Panc1 (cell line): Measurements from ENCODE around the gene CDK5. TPM values are rescaled to one million over a fixed set of nuclear protein-coding genes. Genes with fewer than 3 reads are reported as not detected.

Experiments used
- ATAC-seq: fragments of 200-7000 bp; cut with Tn5 transposase; 2 replicates; pipeline ENCODE4 v1.9.1; 2020; ENCODE audit warnings: mild to moderate bottlenecking, moderate library complexity
- BruUV-seq: library from RNA; stranded (reverse); fragments of 400-500 nt; replicated peaks from 2 replicates; lab custom pipeline; 2021; lab: Mats Ljungman, UMichigan
- CTCF ChIA-PET: fragments of 300-600 bp; sonication (Branson Sonifier 250); formaldehyde crosslinking; loops from one replicate; lab custom pipeline; 2022; ENCODE audit warnings: antibody characterized with exemption; lab: Charles Lee
- POLR2A ChIA-PET: fragments of 300-600 bp; sonication (Branson Sonifier 250); formaldehyde crosslinking; loops from one replicate; lab custom pipeline; 2022; ENCODE audit warnings: antibody characterized with exemption; lab: Charles Lee
- DNase-seq: peaks from one replicate; pipeline ENCODE4 v3.0.0-alpha.2; 2010; ENCODE audit warnings: low read depth, low spot score
- H3K27ac ChIP-seq: 2 replicates; pipeline ENCODE4 v1.5.1; 2011; ENCODE audit warnings: mild to moderate bottlenecking, low read length, inconsistent platforms
- H3K27me3 ChIP-seq: fragments of 200-500 bp; sonication (Bioruptor generic); 2 replicates; pipeline ENCODE4 v1.6.0; 2014; ENCODE audit warnings: low read length, inconsistent platforms; ENCODE audit not compliant: control insufficient read depth, insufficient read depth
- H3K36me3 ChIP-seq: fragments of 200-500 bp; sonication (Bioruptor generic); 2 replicates; pipeline ENCODE4 v1.5.1; 2014; ENCODE audit warnings: inconsistent platforms, mild to moderate bottlenecking, low read length, moderate library complexity; ENCODE audit not compliant: control insufficient read depth, insufficient read depth
- H3K4me1 ChIP-seq: 2 replicates; pipeline ENCODE4 v1.5.1; 2011; ENCODE audit warnings: inconsistent platforms, mild to moderate bottlenecking, low read length, moderate library complexity; ENCODE audit not compliant: control insufficient read depth, insufficient read depth
- H3K4me3 ChIP-seq, 2 experiments: 2 replicates each; pipeline ENCODE4 v1.5.1; 2011 to 2012; ENCODE audit warnings: low read depth in 2 of 2, low read length in 2 of 2, mild to moderate bottlenecking in 2 of 2, inconsistent platforms in 1 of 2, moderate library complexity in 1 of 2
- H3K9me3 ChIP-seq: fragments of 200-500 bp; sonication (Bioruptor generic); 2 replicates; pipeline ENCODE4 v1.5.1; 2014; ENCODE audit warnings: low read depth, mild to moderate bottlenecking, inconsistent platforms, low read length, moderate library complexity; ENCODE audit not compliant: control insufficient read depth, insufficient read depth
- CTCF ChIP-seq: fragments of 450-650 bp; IDR thresholded peaks from 2 replicates; pipeline ENCODE4 v1.5.1; 2017; ENCODE audit warnings: mild to moderate bottlenecking
- POLR2AphosphoS5 ChIP-seq: IDR thresholded peaks from 2 replicates; pipeline ENCODE4 v1.6.1; 2012; ENCODE audit warnings: mild to moderate bottlenecking, low read depth, low read length, moderate library complexity
- REST ChIP-seq, 2 experiments: IDR thresholded peaks; 2 replicates each; pipeline ENCODE4 v1.6.1; 2011 to 2012; ENCODE audit warnings: low read depth in 2 of 2, control low read depth in 1 of 2, low read length in 1 of 2, mild to moderate bottlenecking in 1 of 2, moderate library complexity in 1 of 2; ENCODE audit not compliant: insufficient read depth in 1 of 2
- SIN3A ChIP-seq: IDR thresholded peaks from 2 replicates; pipeline ENCODE4 v1.6.1; 2012; ENCODE audit warnings: low read depth, mild to moderate bottlenecking, low read length, moderate library complexity, borderline replicate concordance; ENCODE audit not compliant: insufficient read depth
- TCF7L2 ChIP-seq: IDR thresholded peaks from 2 replicates; pipeline ENCODE4 v1.6.1; 2011; ENCODE audit warnings: mild to moderate bottlenecking, low read depth, low read length, inconsistent platforms
- in situ Hi-C: cut with HindIII; loops from 2 replicates; pipeline ENCODE4 v1.10.0; 2016; ENCODE audit warnings: low sequenced_read_pairs, low pct_unique_long_range_greater_than_20kb
- intact Hi-C: fragments of 100-400 bp; cut with micrococcal nuclease; formaldehyde crosslinking; loops from one replicate; pipeline ENCODE4 v1.10.0; 2022; ENCODE audit not compliant: unreplicated experiment
- total RNA-seq: library from RNA; stranded (reverse); gene quantifications from one replicate; pipeline ENCODE4 v1.2.1, GENCODE V29; 2021; ENCODE audit not compliant: unreplicated experiment

CDK5 gene
- total RNA-seq, 1 experiment from 2014 or later, result 25.6 TPM

GRCh38 chr7:151011097-151011409 is 46.6 kb downstream of the CDK5 start:
- Histone ChIP-seq H3K27ac (peak overlapping the region; percentile 42), H3K4me1 (peaks cover 34% of the 10 kb centered on the region), H3K4me3 (peak overlapping the region in 1 of 2 experiments; percentile 8; a peak in 1 of 4 replicates), H3K27me3 (no peaks in the 10 kb centered on the region), H3K36me3 (no peaks in the 10 kb centered on the region), H3K9me3 (no peaks in the 10 kb centered on the region)
- TF ChIP-seq POLR2AphosphoS5 (no peak), REST (IDR thresholded peaks at IDR 0.05; ENCODE audit: insufficient read depth in 1 of 2, low read depth in 2 of 2, low read length in 1 of 2) (no peak), SIN3A (no peak), CTCF (no peak), TCF7L2 (no peak)
- in situ Hi-C loops, result no loop called here
- intact Hi-C loops, result no loop called here
- ATAC-seq (no peak; the same call in 1 of the 2 replicates), DNase-seq (no peak)
- ChIA-PET CTCF (interaction anchor here (0.9 to 2.4 kb wide), 3 partner anchors 8 to 46 kb away, joined by 3 to 11 read pairs (median 5); no protein-coding TSS in a partner anchor), POLR2A (no interaction called here)
- BruUV-seq, result no TSS peak

- CTCF ChIA-PET, result interaction anchor here (0.7 to 2.4 kb wide), 8 partner anchors 8 to 112 kb away, joined by 3 to 16 read pairs (median 5); no protein-coding TSS in a partner anchor
- ATAC-seq (peak; percentile 35), DNase-seq (no peak)
- intact Hi-C loops, result no loop called here
- no peaks in the 10 kb centered on the region for H3K36me3 ChIP-seq
- H3K4me1 ChIP-seq, result peaks cover 34% of the 10 kb centered on the region
- in situ Hi-C loops, result no loop called here
- H3K27ac ChIP-seq, result peak overlapping the region; percentile 42
- H3K27me3 ChIP-seq, result no peaks in the 10 kb centered on the region
- no peak for TF ChIP-seq SIN3A
- no peak for TF ChIP-seq CTCF
- TF ChIP-seq TCF7L2, result no peak
- no peak for TF ChIP-seq REST (IDR thresholded peaks at IDR 0.05; ENCODE audit: insufficient read depth in 1 of 2, low read depth in 2 of 2, low read length in 1 of 2)
- TF ChIP-seq POLR2AphosphoS5, result no peak
- no TSS peak for BruUV-seq
- POLR2A ChIA-PET, result interaction anchor here (0.7 kb wide), 1 partner anchor 1506 kb away, joined by 4 read pairs; no protein-coding TSS in a partner anchor
- H3K9me3 ChIP-seq, result no peaks in the 10 kb centered on the region
- H3K4me3 ChIP-seq, result peak overlapping the region; percentile 2 to 8; a peak in 1 of 4 replicates
Observed at GRCh38 chr7:151010307-151011096, 47.2 kb downstream of the CDK5 start.
